Measurements from ENCODE around the gene CLASP1. TPM values are rescaled to one million over a fixed set of nuclear protein-coding genes. Genes with fewer than 3 reads are reported as not detected.

CLASP1 gene
- total and polyA plus RNA-seq, 2 of the 8 experiments (the other 6 are each of a cell fraction or from before 2014, with no cell fraction given): 7.3 to 53.9 TPM

DNA sequence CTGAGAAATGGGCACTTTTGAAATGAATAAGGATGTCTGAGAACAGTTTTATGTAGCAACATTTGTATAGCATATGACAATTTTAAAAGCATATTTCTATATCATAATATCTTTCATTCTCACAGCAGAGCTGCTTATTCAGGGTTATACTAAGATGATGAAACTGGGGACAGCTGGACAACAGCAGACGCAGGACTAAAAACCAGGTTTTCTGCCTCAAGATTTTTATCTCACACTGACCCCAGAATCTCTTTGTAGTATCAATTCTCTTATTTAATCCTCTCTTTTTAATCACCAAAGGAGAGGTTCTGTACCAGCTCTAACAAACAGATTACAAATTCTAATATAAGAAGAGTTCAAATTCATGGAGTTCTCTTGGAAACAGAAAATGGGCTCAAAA, 290.1 kb downstream of the CLASP1 start:
- ChIA-PET POLR2A (ENCODE audit: partially characterized antibody) (no interaction called here), CTCF (ENCODE audit: partially characterized antibody) (interaction anchor here (0.7 to 11.5 kb wide), 7 partner anchors 11 to 276 kb away, joined by 3 to 144 read pairs (median 10); no protein-coding TSS in a partner anchor)
- no peak overlapping the region for H2BK20ac ChIP-seq (ENCODE audit: low read length)
- H2BK12ac ChIP-seq (ENCODE audit: low read depth, low read length): no peak overlapping the region
- no peak overlapping the region for H3K9ac ChIP-seq (replicated peaks in 1 of 4; ENCODE audit: extremely low read depth in 1 of 4, low read depth in 3 of 4, low read length in 3 of 4)
- H3K4me1 ChIP-seq (replicated peaks in 1 of 4; ENCODE audit: control insufficient read depth in 3 of 4, insufficient read depth in 4 of 4, low read length in 3 of 4): no peaks in the 10 kb centered on the region
- no peak overlapping the region for H3K4me2 ChIP-seq (ENCODE audit: insufficient read depth in 1 of 2, low read depth in 2 of 2, low read length in 2 of 2)
- no peaks in the 10 kb centered on the region for H3K79me2 ChIP-seq (ENCODE audit: control insufficient read depth in 1 of 2, insufficient read depth in 2 of 2, low read length in 2 of 2)
- H3K4me3 ChIP-seq (ENCODE audit: extremely low read depth in 1 of 4, insufficient read depth in 2 of 4, low read depth in 3 of 4, low read length in 4 of 4): no peak overlapping the region
- H3K27me3 ChIP-seq (replicated peaks in 1 of 4; ENCODE audit: control insufficient read depth in 3 of 4, extremely low read depth in 1 of 4, insufficient read depth in 3 of 4, low read length in 3 of 4): no peaks in the 10 kb centered on the region
- H2BK5ac ChIP-seq (ENCODE audit: low read depth, low read length): no peak overlapping the region
- no peak overlapping the region for H3K56ac ChIP-seq (replicated peaks; ENCODE audit: insufficient read length, low read depth, low read length)
- no peak overlapping the region for H2BK15ac ChIP-seq (ENCODE audit: low read length)
- H3K14ac ChIP-seq (ENCODE audit: insufficient read length): no peak overlapping the region
- H3K23ac ChIP-seq (ENCODE audit: insufficient read length): no peak overlapping the region
- H3K27ac ChIP-seq (ENCODE audit: low read depth, low read length): no peak overlapping the region
- DNase-seq (ENCODE audit: low read depth in 1 of 2, low spot score in 2 of 2) (no peak), FAIRE-seq (no peak)
- peaks cover 14 to 30% (median 25%) of the 10 kb centered on the region in 4 experiments for H3K36me3 ChIP-seq (ENCODE audit: control insufficient read depth in 2 of 4, insufficient read depth in 4 of 4, low read length in 3 of 4)
- 90% methylated on average over 1 of the region's 1 CpG; no CpG with 5 or more reads in 1 of the 2 experiments for WGBS, 2 experiments (ENCODE audit: extremely low coverage in 1 of 2, insufficient coverage in 1 of 2, insufficient read length in 1 of 2, insufficient replicate concordance in 2 of 2, low coverage in 1 of 2, low lambda C conversion rate in 2 of 2, missing lambda C conversion rate in 1 of 2)
- H3K18ac ChIP-seq (ENCODE audit: extremely low read depth, low read length): no peak overlapping the region
- no peak overlapping the region for H3K4ac ChIP-seq (replicated peaks; ENCODE audit: insufficient read length, low read depth, low read length)
- H2AFZ ChIP-seq (ENCODE audit: low read length): no peak overlapping the region
- H2BK120ac ChIP-seq (replicated peaks; ENCODE audit: low read depth, low read length): no peak overlapping the region
- H2AK5ac ChIP-seq (ENCODE audit: low read depth, low read length): no peak overlapping the region
- no peaks in the 10 kb centered on the region for H3K23me2 ChIP-seq (ENCODE audit: low read depth, low read length)
- no peak overlapping the region for H4K8ac ChIP-seq (ENCODE audit: extremely low read depth, insufficient read depth, low read length)
- TF ChIP-seq RAD21 (IDR thresholded peaks at IDR 0.05 in 1 of 2, conservative IDR thresholded peaks at IDR 0.05 in 1 of 2; ENCODE audit: low read depth in 2 of 2, low read length in 2 of 2) (no peak), POLR2AphosphoS5 (IDR thresholded peaks at IDR 0.05; ENCODE audit: low read depth, low read length) (no peak), RBBP5 (IDR thresholded peaks at IDR 0.05; ENCODE audit: borderline replicate concordance, low read depth, low read length) (no peak), SP2 (IDR thresholded peaks at IDR 0.05; ENCODE audit: low read length) (no peak), RNF2 (IDR thresholded peaks at IDR 0.05; ENCODE audit: borderline replicate concordance, low read depth, low read length, missing control alignments, poor library complexity, severe bottlenecking) (no peak), HDAC2 (IDR thresholded peaks at IDR 0.05; ENCODE audit: borderline replicate concordance in 1 of 2, low read depth in 2 of 2, low read length in 2 of 2) (no peak), CHD2 (IDR thresholded peaks at IDR 0.05; ENCODE audit: low read length) (no peak), POU5F1 (IDR thresholded peaks at IDR 0.05; ENCODE audit: low read depth, low read length) (no peak)
- H4K91ac ChIP-seq (replicated peaks; ENCODE audit: insufficient read length, low read length): no peak overlapping the region
- H4K20me1 ChIP-seq (replicated peaks in 1 of 2; ENCODE audit: control insufficient read depth in 1 of 2, insufficient read depth in 2 of 2, low read length in 2 of 2): peaks cover 0 to 5% of the 10 kb centered on the region in 2 experiments
- no peak overlapping the region for H4K5ac ChIP-seq (ENCODE audit: insufficient read length, low read depth, low read length)
- no peaks in the 10 kb centered on the region for H3K9me3 ChIP-seq (ENCODE audit: insufficient read depth in 2 of 2, low read depth in 1 of 2, low read length in 1 of 2)
- no peaks in the 10 kb centered on the region for H3K79me1 ChIP-seq (ENCODE audit: low read depth, low read length)

All from H1 (cell line).